Panc1 (cell line): ENCODE results near the gene VWA7.

Experiments used
- CTCF ChIP-seq: fragments of 450-650 bp; IDR thresholded peaks from 2 replicates; pipeline ENCODE4 v1.5.1; 2017; ENCODE audit warnings: mild to moderate bottlenecking
- POLR2AphosphoS5 ChIP-seq: IDR thresholded peaks from 2 replicates; pipeline ENCODE4 v1.6.1; 2012; ENCODE audit warnings: mild to moderate bottlenecking, low read depth, low read length, moderate library complexity
- SIN3A ChIP-seq: IDR thresholded peaks from 2 replicates; pipeline ENCODE4 v1.6.1; 2012; ENCODE audit warnings: low read depth, mild to moderate bottlenecking, low read length, moderate library complexity, borderline replicate concordance; ENCODE audit not compliant: insufficient read depth
- TCF7L2 ChIP-seq: IDR thresholded peaks from 2 replicates; pipeline ENCODE4 v1.6.1; 2011; ENCODE audit warnings: mild to moderate bottlenecking, low read depth, low read length, inconsistent platforms

DNA sequence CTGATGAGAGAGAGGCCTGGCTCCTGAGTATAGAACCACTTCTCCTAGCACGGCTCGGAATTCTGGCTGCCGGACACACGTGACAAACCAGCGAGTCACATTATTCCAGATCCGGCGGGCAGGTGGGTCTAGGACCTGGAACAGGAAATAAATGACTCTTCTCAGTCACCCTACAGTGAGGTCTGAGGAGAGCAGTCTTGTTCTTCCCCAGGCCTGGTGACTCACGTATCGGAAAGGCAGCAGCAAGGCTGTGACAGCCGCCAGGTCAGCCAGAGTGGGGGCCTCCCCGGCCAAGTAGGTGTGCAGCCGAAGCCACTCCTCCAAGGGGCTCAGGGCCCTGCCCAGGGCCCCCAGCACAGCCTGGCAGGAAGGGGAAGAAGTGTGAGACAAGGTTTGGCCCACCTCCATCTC is 15.6 kb upstream of the VWA7 start:
- no peak for TF ChIP-seq CTCF
- TF ChIP-seq POLR2AphosphoS5: no peak
- 0 out of 2 replicates have a peak, but pooled peaks have one; percentile 22 for TF ChIP-seq SIN3A
- no peak for TF ChIP-seq TCF7L2
